SU-DHL-6 (cell line): ENCODE measurements around the gene FHAD1.

ENCODE experiments used
- CTCF ChIP-seq: fragments of 200-600 bp; sonication (generic); IDR thresholded peaks from one replicate; pipeline ENCODE4 v1.5.1; 2017; ENCODE audit warnings: antibody characterized with exemption, mild to moderate bottlenecking, low read length, moderate library complexity; ENCODE audit not compliant: insufficient read depth, poor library complexity, severe bottlenecking
- EZH2phosphoT487 ChIP-seq: fragments of 200-600 bp; sonication (generic), shearing (Covaris generic); conservative IDR thresholded peaks from 2 replicates; pipeline ENCODE4 v1.6.1; 2018; ENCODE audit warnings: mild to moderate bottlenecking, antibody characterized with exemption, low read length, moderate library complexity, mixed read lengths

GRCh38 chr1:15407580-15407979 lies 160.6 kb downstream of the FHAD1 start:
- TF ChIP-seq CTCF (no peak), EZH2phosphoT487 (no peak)
